Hepatocyte (in vitro differentiated cells): ENCODE data around the gene MAPRE2. TPM values are rescaled to one million over a fixed set of nuclear protein-coding genes. Genes with fewer than 3 reads are reported as not detected.

Source experiments
- DNase-seq: peaks from one replicate; pipeline ENCODE4 v3.0.0-alpha.2; 2016; ENCODE audit warnings: low spot score
- H2AFZ ChIP-seq: fragments of 200-600 bp; sonication (generic); 2 replicates; pipeline ENCODE4 v1.6.0; 2016; ENCODE audit warnings: antibody characterized with exemption, mild to moderate bottlenecking
- H3K27ac ChIP-seq: fragments of 200-600 bp; sonication (generic); 2 replicates; pipeline ENCODE4 v1.5.1; 2016; ENCODE audit warnings: mild to moderate bottlenecking
- H3K27me3 ChIP-seq: fragments of 200-600 bp; sonication (generic); 2 replicates; pipeline ENCODE4 v1.6.1; 2016
- H3K36me3 ChIP-seq: fragments of 200-600 bp; sonication (generic); replicated peaks from 2 replicates; pipeline ENCODE4 v1.5.1; 2016; ENCODE audit warnings: low read depth; ENCODE audit not compliant: insufficient read depth
- H3K4me1 ChIP-seq: fragments of 200-600 bp; sonication (generic); 2 replicates; pipeline ENCODE4 v1.5.1; 2016; ENCODE audit warnings: mild to moderate bottlenecking, moderate library complexity; ENCODE audit not compliant: insufficient read depth
- H3K4me2 ChIP-seq: fragments of 200-600 bp; sonication (generic); 2 replicates; pipeline ENCODE4 v1.6.0; 2016
- H3K4me3 ChIP-seq: fragments of 200-600 bp; sonication (generic); 2 replicates; pipeline ENCODE4 v1.5.1; 2016; ENCODE audit warnings: mild to moderate bottlenecking
- H3K79me2 ChIP-seq: fragments of 200-600 bp; sonication (generic); 2 replicates; pipeline ENCODE4 v1.6.0; 2017; ENCODE audit warnings: mild to moderate bottlenecking
- H3K9me2 ChIP-seq: fragments of 200-600 bp; sonication (generic); replicated peaks from 2 replicates; pipeline ENCODE4 v1.6.0; 2017; ENCODE audit warnings: mild to moderate bottlenecking; ENCODE audit not compliant: insufficient read depth
- H3K9me3 ChIP-seq: fragments of 200-600 bp; sonication (generic); 2 replicates; pipeline ENCODE4 v1.5.1; 2016; ENCODE audit warnings: low read depth, mild to moderate bottlenecking
- H4K20me1 ChIP-seq: fragments of 200-600 bp; sonication (generic); 2 replicates; pipeline ENCODE4 v1.6.0; 2016; ENCODE audit warnings: mild to moderate bottlenecking; ENCODE audit not compliant: insufficient read depth, poor library complexity, severe bottlenecking
- EZH2 ChIP-seq: fragments of 200-600 bp; sonication (generic); IDR thresholded peaks from 2 replicates; pipeline ENCODE4 v1.6.1; 2016; ENCODE audit warnings: antibody characterized with exemption, mild to moderate bottlenecking, borderline replicate concordance
- EZH2phosphoT487 ChIP-seq: fragments of 200-600 bp; sonication (generic); IDR thresholded peaks from one replicate; pipeline ENCODE4 v1.6.1; 2018; ENCODE audit warnings: antibody characterized with exemption, mild to moderate bottlenecking, low read depth, moderate library complexity; ENCODE audit not compliant: unreplicated experiment, severe bottlenecking
- WGBS: methylation state at CpG from one replicate; pipeline ENCODE4 v1.1.6; 2016; ENCODE audit warnings: low lambda C conversion rate; ENCODE audit errors: missing lambda C conversion rate; 5-methylcytosine and 5-hydroxymethylcytosine counted together
- polyA plus RNA-seq: library from polyadenylated mRNA; unstranded; fragments of >200 nt; fragmentation: Nextera tagmentation; extraction: Ambion mirVana; gene quantifications from 2 replicates; pipeline ENCODE4 v1.2.1, GENCODE V29; 2016
- total RNA-seq: library from RNA; depleted of rRNA; stranded (reverse); fragments of >200 nt; gene quantifications from 2 replicates; pipeline ENCODE4 v1.2.3, GENCODE V29; 2014
- TF ChIP-seq, protein P1 (sequence below): fragments of 200-600 bp; sonication (generic); IDR thresholded peaks from 2 replicates; pipeline ENCODE4 v1.5.1; 2016; ENCODE audit warnings: antibody characterized with exemption, mild to moderate bottlenecking; ENCODE audit not compliant: poor library complexity

MAPRE2 gene
- total and polyA plus RNA-seq, 2 experiments from 2014 or later, result 19.1 to 27.6 TPM

DNA sequence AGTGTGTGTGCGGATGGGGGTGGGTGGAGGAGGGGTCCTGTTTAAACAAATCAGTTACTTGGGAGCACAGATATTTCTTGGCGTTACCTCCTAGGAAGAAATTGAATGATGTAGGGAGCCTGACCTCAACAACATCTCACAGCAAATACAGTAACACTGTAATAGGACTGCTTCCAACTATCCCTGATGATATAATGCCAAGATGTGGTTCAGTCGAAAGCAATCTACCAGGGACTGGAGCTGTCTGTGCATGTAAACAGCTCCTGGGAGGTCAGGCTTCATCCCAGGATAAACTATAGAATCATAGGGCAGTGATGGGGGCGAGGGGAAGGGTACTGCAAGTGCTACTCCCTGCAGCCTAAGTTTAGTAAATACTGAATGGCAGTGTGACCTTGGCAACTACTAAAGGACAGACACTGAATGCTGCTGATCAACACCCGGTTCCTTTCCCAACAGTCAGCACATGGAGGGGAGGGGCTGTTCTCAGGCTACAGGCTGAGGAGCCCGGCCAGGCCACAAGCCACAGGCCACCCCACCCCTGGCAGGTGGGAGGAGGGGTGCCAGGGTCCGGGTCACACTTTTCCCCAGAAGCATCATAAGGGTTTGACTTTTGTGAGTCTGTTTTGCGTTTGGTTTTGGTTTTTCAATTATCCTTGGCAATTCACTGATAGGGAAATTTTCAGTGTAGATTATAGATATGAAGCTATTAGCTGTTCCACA, 114.3 kb downstream of the MAPRE2 start:
- Histone ChIP-seq H3K9me3 (no peaks in the 10 kb centered on the region), H3K9me2 (no peaks in the 10 kb centered on the region), H3K4me1 (no peaks in the 10 kb centered on the region), H3K36me3 (no peaks in the 10 kb centered on the region), H3K4me2 (no peak overlapping the region), H3K79me2 (no peaks in the 10 kb centered on the region), H3K27ac (no peak overlapping the region), H3K27me3 (no peaks in the 10 kb centered on the region), H2AFZ (no peak overlapping the region), H3K4me3 (no peak overlapping the region), H4K20me1 (no peaks in the 10 kb centered on the region)
- 43% methylated on average over 8 of the region's 8 CpGs for WGBS
- DNase-seq, result no peak
- TF ChIP-seq, protein P1, sequence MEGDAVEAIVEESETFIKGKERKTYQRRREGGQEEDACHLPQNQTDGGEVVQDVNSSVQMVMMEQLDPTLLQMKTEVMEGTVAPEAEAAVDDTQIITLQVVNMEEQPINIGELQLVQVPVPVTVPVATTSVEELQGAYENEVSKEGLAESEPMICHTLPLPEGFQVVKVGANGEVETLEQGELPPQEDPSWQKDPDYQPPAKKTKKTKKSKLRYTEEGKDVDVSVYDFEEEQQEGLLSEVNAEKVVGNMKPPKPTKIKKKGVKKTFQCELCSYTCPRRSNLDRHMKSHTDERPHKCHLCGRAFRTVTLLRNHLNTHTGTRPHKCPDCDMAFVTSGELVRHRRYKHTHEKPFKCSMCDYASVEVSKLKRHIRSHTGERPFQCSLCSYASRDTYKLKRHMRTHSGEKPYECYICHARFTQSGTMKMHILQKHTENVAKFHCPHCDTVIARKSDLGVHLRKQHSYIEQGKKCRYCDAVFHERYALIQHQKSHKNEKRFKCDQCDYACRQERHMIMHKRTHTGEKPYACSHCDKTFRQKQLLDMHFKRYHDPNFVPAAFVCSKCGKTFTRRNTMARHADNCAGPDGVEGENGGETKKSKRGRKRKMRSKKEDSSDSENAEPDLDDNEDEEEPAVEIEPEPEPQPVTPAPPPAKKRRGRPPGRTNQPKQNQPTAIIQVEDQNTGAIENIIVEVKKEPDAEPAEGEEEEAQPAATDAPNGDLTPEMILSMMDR, result no peak
- TF ChIP-seq EZH2, result no peak

DNA sequence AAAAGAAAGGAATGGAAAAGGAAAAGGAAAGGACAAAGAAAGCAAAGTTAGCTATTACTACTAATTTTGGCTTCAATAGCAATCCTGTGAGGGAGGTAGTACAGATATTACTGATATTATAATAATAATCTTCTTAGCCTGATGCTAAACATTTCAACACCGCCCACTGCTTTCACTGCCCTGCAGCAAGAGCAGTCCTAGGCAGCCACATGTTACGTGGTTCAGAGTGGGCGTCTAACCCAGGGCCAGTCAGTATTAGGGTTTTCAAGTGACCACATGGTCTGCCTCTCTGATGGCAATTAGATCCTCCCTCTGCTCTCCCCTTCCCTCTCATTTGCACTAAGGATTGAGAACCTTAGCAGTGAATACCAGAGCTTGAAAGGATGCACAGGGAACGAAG, 116.0 kb downstream of the MAPRE2 start:
- Histone ChIP-seq H3K4me1 (no peaks in the 10 kb centered on the region), H3K4me3 (no peak overlapping the region), H3K79me2 (no peaks in the 10 kb centered on the region), H3K27me3 (no peaks in the 10 kb centered on the region), H3K9me2 (no peaks in the 10 kb centered on the region), H2AFZ (no peak overlapping the region), H4K20me1 (no peaks in the 10 kb centered on the region), H3K4me2 (no peak overlapping the region), H3K9me3 (no peaks in the 10 kb centered on the region), H3K36me3 (no peaks in the 10 kb centered on the region), H3K27ac (no peak overlapping the region)
- no peak for DNase-seq
- no peak for TF ChIP-seq EZH2phosphoT487
- TF ChIP-seq, protein P1, result no peak
- no peak for TF ChIP-seq EZH2
- WGBS, result 95% methylated on average over 4 of the region's 4 CpGs

DNA sequence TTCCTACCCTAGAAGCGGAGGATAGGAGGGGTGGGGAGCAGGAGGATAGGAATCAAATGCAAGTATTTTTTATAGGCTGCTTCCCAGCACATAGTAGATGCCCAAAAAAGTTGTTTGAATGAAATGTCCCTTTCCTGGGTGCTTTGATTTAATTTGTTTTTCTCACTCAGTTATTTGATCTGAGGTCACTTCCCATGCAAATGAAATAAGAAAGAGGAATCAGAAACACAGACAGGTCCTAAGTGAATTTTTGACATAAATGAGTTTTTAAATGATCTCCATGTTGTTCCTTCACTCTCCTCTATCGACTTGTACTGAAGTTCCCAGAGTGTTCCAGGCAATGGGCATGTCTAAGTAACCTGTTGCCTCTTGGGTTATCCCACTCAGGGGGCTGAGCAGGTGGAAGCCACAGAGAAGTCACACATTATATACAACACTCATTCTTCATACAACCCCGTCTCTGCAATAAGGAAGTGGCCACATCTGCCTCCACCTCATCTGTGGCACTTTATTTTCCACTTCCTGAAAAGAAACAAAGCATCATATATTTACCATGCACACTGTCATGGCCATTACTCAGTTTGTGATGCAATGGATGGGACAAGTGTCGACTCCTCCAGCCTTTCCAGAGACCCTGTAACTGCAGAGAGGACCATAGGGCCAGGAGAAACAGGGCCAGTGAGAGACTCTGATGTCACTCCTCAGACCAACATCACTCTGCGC, 117.7 kb downstream of the MAPRE2 start:
- Histone ChIP-seq H3K79me2 (no peaks in the 10 kb centered on the region), H3K4me3 (no peak overlapping the region), H3K27me3 (no peaks in the 10 kb centered on the region), H3K27ac (no peak overlapping the region), H3K4me2 (no peak overlapping the region), H3K9me2 (no peaks in the 10 kb centered on the region), H4K20me1 (no peaks in the 10 kb centered on the region), H3K4me1 (no peaks in the 10 kb centered on the region), H3K36me3 (no peaks in the 10 kb centered on the region), H3K9me3 (no peaks in the 10 kb centered on the region), H2AFZ (no peak overlapping the region)
- WGBS, result 89% methylated on average over 5 of the region's 5 CpGs
- no peak for DNase-seq
- TF ChIP-seq EZH2phosphoT487, result no peak
- TF ChIP-seq, protein P1, result no peak
- TF ChIP-seq EZH2, result no peak
